ENCODE data around the gene PRTG. TPM values are rescaled to one million over a fixed set of nuclear protein-coding genes. Genes with fewer than 3 reads are reported as not detected.
A peak's percentile ranks its signal among the peaks of the same experiment; 100 is the strongest.

PRTG gene
- total and polyA plus RNA-seq, 2 of the 13 experiments (the other 11 are each of a cell fraction or from before 2014, with no cell fraction given), result 13.2 to 22.3 TPM

- CTCF ChIA-PET (ENCODE audit: low intra/inter-chr PET ratio, low total read pairs), result no interaction called here
- H3K79me2 ChIP-seq (ENCODE audit: insufficient read depth, low read length), result peaks cover 26% of the 10 kb centered on the region
- POLR2A ChIA-PET, result no interaction called here
- peaks cover 49% of the 10 kb centered on the region for H3K4me1 ChIP-seq (ENCODE audit: insufficient read depth, low read length)
- H2AFZ ChIP-seq (ENCODE audit: low read length), result no peak overlapping the region
- peak overlapping the region; percentile 82 for H3K4me2 ChIP-seq (ENCODE audit: low read depth, low read length)
- H3K36me3 ChIP-seq (replicated peaks in 1 of 2; ENCODE audit: control insufficient read depth in 1 of 2, insufficient read depth in 2 of 2, low read length in 2 of 2), result peaks cover 0 to 5% of the 10 kb centered on the region in 2 experiments; a peak in 1 of 5 replicates
- no peak for DNase-seq (ENCODE audit: low spot score)
- H3K9me3 ChIP-seq (ENCODE audit: low read length), result no peaks in the 10 kb centered on the region
- in situ Hi-C loops (cut with HindIII; ENCODE audit: extremely low pct_ligation_motif_present, low pct_unique_long_range_greater_than_20kb), result no loop called here
- no peak for ATAC-seq
- H3K4me3 ChIP-seq (replicated peaks in 1 of 3; ENCODE audit: insufficient read depth in 1 of 3, low read depth in 2 of 3, low read length in 3 of 3), result no peak overlapping the region
- intact Hi-C loops (cut with micrococcal nuclease; ENCODE audit: unreplicated experiment), result no loop called here
- FAIRE-seq, result no peak
- H3K27me3 ChIP-seq (ENCODE audit: control insufficient read depth in 1 of 2, insufficient read depth in 2 of 2, low read length in 2 of 2), result no peaks in the 10 kb centered on the region
- H3K9ac ChIP-seq (ENCODE audit: insufficient read depth, low read depth, low read length), result no peak overlapping the region; the same call in 1 of the 2 replicates
- H3K27ac ChIP-seq (ENCODE audit: extremely low read length, insufficient read depth, low read length), result no peak overlapping the region
- BruUV-seq (replicated peaks), result no TSS peak
- 90% methylated on average over 11 of the region's 11 CpGs for WGBS (ENCODE audit: low lambda C conversion rate)
- H4K20me1 ChIP-seq (ENCODE audit: insufficient read depth, low read length), result no peaks in the 10 kb centered on the region; the same call in 1 of the 2 replicates
- TF ChIP-seq ZNF263 (CRISPR knock-in tag; IDR thresholded peaks at IDR 0.05), result no peak
- no peak for TF ChIP-seq THYN1 (CRISPR knock-in tag; IDR thresholded peaks at IDR 0.05; ENCODE audit: borderline replicate concordance, low read depth)
- no peak for TF ChIP-seq ZNF629 (CRISPR knock-in tag; conservative IDR thresholded peaks at IDR 0.05)
- TF ChIP-seq TCF7 (IDR thresholded peaks at IDR 0.05; ENCODE audit: low read depth), result no peak
- TF ChIP-seq, protein P1, sequence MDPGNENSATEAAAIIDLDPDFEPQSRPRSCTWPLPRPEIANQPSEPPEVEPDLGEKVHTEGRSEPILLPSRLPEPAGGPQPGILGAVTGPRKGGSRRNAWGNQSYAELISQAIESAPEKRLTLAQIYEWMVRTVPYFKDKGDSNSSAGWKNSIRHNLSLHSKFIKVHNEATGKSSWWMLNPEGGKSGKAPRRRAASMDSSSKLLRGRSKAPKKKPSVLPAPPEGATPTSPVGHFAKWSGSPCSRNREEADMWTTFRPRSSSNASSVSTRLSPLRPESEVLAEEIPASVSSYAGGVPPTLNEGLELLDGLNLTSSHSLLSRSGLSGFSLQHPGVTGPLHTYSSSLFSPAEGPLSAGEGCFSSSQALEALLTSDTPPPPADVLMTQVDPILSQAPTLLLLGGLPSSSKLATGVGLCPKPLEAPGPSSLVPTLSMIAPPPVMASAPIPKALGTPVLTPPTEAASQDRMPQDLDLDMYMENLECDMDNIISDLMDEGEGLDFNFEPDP (CRISPR knock-in tag; conservative IDR thresholded peaks at IDR 0.05), result no peak
- TF ChIP-seq, protein P2, sequence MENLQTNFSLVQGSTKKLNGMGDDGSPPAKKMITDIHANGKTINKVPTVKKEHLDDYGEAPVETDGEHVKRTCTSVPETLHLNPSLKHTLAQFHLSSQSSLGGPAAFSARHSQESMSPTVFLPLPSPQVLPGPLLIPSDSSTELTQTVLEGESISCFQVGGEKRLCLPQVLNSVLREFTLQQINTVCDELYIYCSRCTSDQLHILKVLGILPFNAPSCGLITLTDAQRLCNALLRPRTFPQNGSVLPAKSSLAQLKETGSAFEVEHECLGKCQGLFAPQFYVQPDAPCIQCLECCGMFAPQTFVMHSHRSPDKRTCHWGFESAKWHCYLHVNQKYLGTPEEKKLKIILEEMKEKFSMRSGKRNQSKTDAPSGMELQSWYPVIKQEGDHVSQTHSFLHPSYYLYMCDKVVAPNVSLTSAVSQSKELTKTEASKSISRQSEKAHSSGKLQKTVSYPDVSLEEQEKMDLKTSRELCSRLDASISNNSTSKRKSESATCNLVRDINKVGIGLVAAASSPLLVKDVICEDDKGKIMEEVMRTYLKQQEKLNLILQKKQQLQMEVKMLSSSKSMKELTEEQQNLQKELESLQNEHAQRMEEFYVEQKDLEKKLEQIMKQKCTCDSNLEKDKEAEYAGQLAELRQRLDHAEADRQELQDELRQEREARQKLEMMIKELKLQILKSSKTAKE (CRISPR knock-in tag; IDR thresholded peaks at IDR 0.05; ENCODE audit: borderline replicate concordance), result no peak
- no peak for TF ChIP-seq ARNT (IDR thresholded peaks at IDR 0.05)
- no peak for TF ChIP-seq MEIS1 (CRISPR knock-in tag; IDR thresholded peaks at IDR 0.05; ENCODE audit: borderline replicate concordance)
- no peak for TF ChIP-seq MEF2D (CRISPR knock-in tag; IDR thresholded peaks at IDR 0.05)
- no peak for TF ChIP-seq CERS6 (CRISPR knock-in tag; IDR thresholded peaks at IDR 0.05)
- TF ChIP-seq, protein P3, sequence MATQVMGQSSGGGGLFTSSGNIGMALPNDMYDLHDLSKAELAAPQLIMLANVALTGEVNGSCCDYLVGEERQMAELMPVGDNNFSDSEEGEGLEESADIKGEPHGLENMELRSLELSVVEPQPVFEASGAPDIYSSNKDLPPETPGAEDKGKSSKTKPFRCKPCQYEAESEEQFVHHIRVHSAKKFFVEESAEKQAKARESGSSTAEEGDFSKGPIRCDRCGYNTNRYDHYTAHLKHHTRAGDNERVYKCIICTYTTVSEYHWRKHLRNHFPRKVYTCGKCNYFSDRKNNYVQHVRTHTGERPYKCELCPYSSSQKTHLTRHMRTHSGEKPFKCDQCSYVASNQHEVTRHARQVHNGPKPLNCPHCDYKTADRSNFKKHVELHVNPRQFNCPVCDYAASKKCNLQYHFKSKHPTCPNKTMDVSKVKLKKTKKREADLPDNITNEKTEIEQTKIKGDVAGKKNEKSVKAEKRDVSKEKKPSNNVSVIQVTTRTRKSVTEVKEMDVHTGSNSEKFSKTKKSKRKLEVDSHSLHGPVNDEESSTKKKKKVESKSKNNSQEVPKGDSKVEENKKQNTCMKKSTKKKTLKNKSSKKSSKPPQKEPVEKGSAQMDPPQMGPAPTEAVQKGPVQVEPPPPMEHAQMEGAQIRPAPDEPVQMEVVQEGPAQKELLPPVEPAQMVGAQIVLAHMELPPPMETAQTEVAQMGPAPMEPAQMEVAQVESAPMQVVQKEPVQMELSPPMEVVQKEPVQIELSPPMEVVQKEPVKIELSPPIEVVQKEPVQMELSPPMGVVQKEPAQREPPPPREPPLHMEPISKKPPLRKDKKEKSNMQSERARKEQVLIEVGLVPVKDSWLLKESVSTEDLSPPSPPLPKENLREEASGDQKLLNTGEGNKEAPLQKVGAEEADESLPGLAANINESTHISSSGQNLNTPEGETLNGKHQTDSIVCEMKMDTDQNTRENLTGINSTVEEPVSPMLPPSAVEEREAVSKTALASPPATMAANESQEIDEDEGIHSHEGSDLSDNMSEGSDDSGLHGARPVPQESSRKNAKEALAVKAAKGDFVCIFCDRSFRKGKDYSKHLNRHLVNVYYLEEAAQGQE (IDR thresholded peaks at IDR 0.05; ENCODE audit: borderline replicate concordance in 1 of 2, low read depth in 1 of 2, low read length in 2 of 2), result no peak
- no peak for TF ChIP-seq ZNF17 (CRISPR knock-in tag; IDR thresholded peaks at IDR 0.05)
- TF ChIP-seq FIP1L1 (IDR thresholded peaks at IDR 0.05; ENCODE audit: borderline replicate concordance, insufficient read depth, low read depth, low read length), result no peak
- no peak for TF ChIP-seq KDM2A (CRISPR knock-in tag; IDR thresholded peaks at IDR 0.05; ENCODE audit: borderline replicate concordance, low read depth)
- TF ChIP-seq, protein P4, sequence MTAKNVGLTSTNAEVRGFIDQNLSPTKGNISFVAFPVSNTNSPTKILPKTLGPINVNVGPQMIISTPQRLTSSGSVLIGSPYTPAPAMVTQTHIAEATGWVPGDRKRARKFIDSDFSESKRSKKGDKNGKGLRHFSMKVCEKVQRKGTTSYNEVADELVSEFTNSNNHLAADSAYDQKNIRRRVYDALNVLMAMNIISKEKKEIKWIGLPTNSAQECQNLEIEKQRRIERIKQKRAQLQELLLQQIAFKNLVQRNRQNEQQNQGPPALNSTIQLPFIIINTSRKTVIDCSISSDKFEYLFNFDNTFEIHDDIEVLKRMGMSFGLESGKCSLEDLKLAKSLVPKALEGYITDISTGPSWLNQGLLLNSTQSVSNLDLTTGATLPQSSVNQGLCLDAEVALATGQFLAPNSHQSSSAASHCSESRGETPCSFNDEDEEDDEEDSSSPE (CRISPR knock-in tag; IDR thresholded peaks at IDR 0.05), result no peak
These were observed 2.5 kb downstream of the PRTG start for GRCh38 chr15:55740359-55740878.

All from HepG2 (cell line).